ENCODE measurements around the gene BEND7. TPM values are rescaled to one million over a fixed set of nuclear protein-coding genes. Genes with fewer than 3 reads are reported as not detected.
A peak's percentile ranks its signal among the peaks of the same experiment; 100 is the strongest.

Gene BEND7
- total and polyA plus RNA-seq, 2 donors (not counting 3 experiments of a cell fraction or from before 2014, with no cell fraction given): 7.3 to 31.7 TPM

- Histone ChIP-seq H3K4me1 (ENCODE audit: control insufficient read depth, extremely low read depth, insufficient read depth, low read length) (no peaks in the 10 kb centered on the region), H3K27ac (ENCODE audit: insufficient read depth, low read depth, low read length) (no peak overlapping the region), H3K36me3 (ENCODE audit: control insufficient read depth in 2 of 2, extremely low read depth in 1 of 2, insufficient read depth in 2 of 2, low read length in 2 of 2) (no peaks in the 10 kb centered on the region), H3K4me2 (ENCODE audit: insufficient read depth, low read length) (no peak overlapping the region), H3K9me1 (replicated peaks; ENCODE audit: control insufficient read depth, extremely low read depth, insufficient read depth, low read length) (no peaks in the 10 kb centered on the region), H3K9me3 (replicated peaks; ENCODE audit: control insufficient read depth, insufficient read depth, low read length) (no peaks in the 10 kb centered on the region), H4K20me1 (replicated peaks; ENCODE audit: control insufficient read depth, extremely low read depth, insufficient read depth, low read length) (no peaks in the 10 kb centered on the region), H3K79me2 (ENCODE audit: control insufficient read depth, insufficient read depth, low read length) (no peaks in the 10 kb centered on the region), H3K4me3 (replicated peaks in 1 of 3; ENCODE audit: insufficient read depth in 1 of 3, low read depth in 1 of 3, low read length in 3 of 3) (no peak overlapping the region), H2AFZ (ENCODE audit: low read depth, low read length) (no peak overlapping the region), H3K9ac (replicated peaks; ENCODE audit: extremely low read depth, insufficient read depth, low read length) (no peak overlapping the region), H3K27me3 (ENCODE audit: control insufficient read depth in 2 of 2, insufficient read depth in 2 of 2, low read length in 2 of 2) (peaks cover 5 to 6% of the 10 kb centered on the region in 2 experiments)
- POLR2A ChIA-PET: no interaction called here
- peak; percentile 89 for FAIRE-seq
- dilution Hi-C loops (cut with MboI; ENCODE audit: extremely low pct_ligation_motif_present, low sequenced_read_pairs): no loop called here
- no peak for TF ChIP-seq GATA2 (IDR thresholded peaks at IDR 0.05; ENCODE audit: insufficient read depth, insufficient read length, low read depth, low read length)
- TF ChIP-seq CTCF (IDR thresholded peaks at IDR 0.05; ENCODE audit: extremely low read depth in 1 of 2, insufficient read depth in 1 of 2, low read depth in 1 of 2, low read length in 2 of 2): peak; percentile 64 to 76
- CTCF ChIA-PET: interaction anchor here (0.6 to 2.9 kb wide), 31 partner anchors 9 to 376 kb away, joined by 3 to 56 read pairs (median 4); partner anchors contain the start of gene MCM10
- peak; percentile 69 for DNase-seq (ENCODE audit: low read depth, low spot score)
- intact Hi-C loops (cut with micrococcal nuclease): loop anchor here (1.0 to 2.0 kb wide), 4 partner anchors 52 to 376 kb away; partner anchors contain the start of gene MCM10
- no TSS peak for BruUV-seq (replicated peaks)
These were observed 8.0 kb upstream of the BEND7 start for GRCh38 chr10:13536674-13537366.

- FAIRE-seq: no peak
- H3K4me3 ChIP-seq (replicated peaks in 1 of 3; ENCODE audit: insufficient read depth in 1 of 3, low read depth in 1 of 3, low read length in 3 of 3): no peak overlapping the region
- no peaks in the 10 kb centered on the region for H3K9me1 ChIP-seq (replicated peaks; ENCODE audit: control insufficient read depth, extremely low read depth, insufficient read depth, low read length)
- dilution Hi-C loops (cut with MboI; ENCODE audit: extremely low pct_ligation_motif_present, low sequenced_read_pairs): no loop called here
- no peaks in the 10 kb centered on the region for H3K79me2 ChIP-seq (ENCODE audit: control insufficient read depth, insufficient read depth, low read length)
- no peaks in the 10 kb centered on the region for H4K20me1 ChIP-seq (replicated peaks; ENCODE audit: control insufficient read depth, extremely low read depth, insufficient read depth, low read length)
- intact Hi-C loops (cut with micrococcal nuclease): no loop called here
- BruUV-seq (replicated peaks): no TSS peak
- H3K9ac ChIP-seq (replicated peaks; ENCODE audit: extremely low read depth, insufficient read depth, low read length): no peak overlapping the region
- H3K36me3 ChIP-seq (ENCODE audit: control insufficient read depth in 2 of 2, extremely low read depth in 1 of 2, insufficient read depth in 2 of 2, low read length in 2 of 2): no peaks in the 10 kb centered on the region
- no peaks in the 10 kb centered on the region for H3K9me3 ChIP-seq (replicated peaks; ENCODE audit: control insufficient read depth, insufficient read depth, low read length)
- ChIA-PET CTCF (interaction anchor here (0.9 to 2.9 kb wide), 3 partner anchors 95 to 163 kb away, joined by 3 to 12 read pairs (median 4); no protein-coding TSS in a partner anchor), POLR2A (no interaction called here)
- DNase-seq (ENCODE audit: low read depth, low spot score): no peak
- H3K4me1 ChIP-seq (ENCODE audit: control insufficient read depth, extremely low read depth, insufficient read depth, low read length): no peaks in the 10 kb centered on the region
- H2AFZ ChIP-seq (ENCODE audit: low read depth, low read length): no peak overlapping the region
- no peaks in the 10 kb centered on the region for H3K27me3 ChIP-seq (ENCODE audit: control insufficient read depth in 2 of 2, insufficient read depth in 2 of 2, low read length in 2 of 2)
- H3K27ac ChIP-seq (ENCODE audit: insufficient read depth, low read depth, low read length): no peak overlapping the region
- H3K4me2 ChIP-seq (ENCODE audit: insufficient read depth, low read length): no peak overlapping the region
- TF ChIP-seq JUN (IDR thresholded peaks at IDR 0.05; ENCODE audit: borderline replicate concordance, insufficient read depth, insufficient read length, low read depth) (no peak), CTCF (IDR thresholded peaks at IDR 0.05; ENCODE audit: extremely low read depth in 1 of 2, insufficient read depth in 1 of 2, low read depth in 1 of 2, low read length in 2 of 2) (no peak), MAX (IDR thresholded peaks at IDR 0.05; ENCODE audit: insufficient read depth, insufficient read length) (no peak), MYC (IDR thresholded peaks at IDR 0.05; ENCODE audit: low read depth, low read length) (no peak), POLR2AphosphoS5 (IDR thresholded peaks at IDR 0.05; ENCODE audit: insufficient read depth, low read depth, low read length) (no peak), GATA2 (IDR thresholded peaks at IDR 0.05; ENCODE audit: insufficient read depth, insufficient read length, low read depth, low read length) (no peak), POLR2A (IDR thresholded peaks at IDR 0.05; ENCODE audit: low read depth, low read length) (no peak), FOS (IDR thresholded peaks at IDR 0.05; ENCODE audit: borderline replicate concordance, insufficient read depth, low read length) (no peak), EZH2 (IDR thresholded peaks at IDR 0.05; ENCODE audit: borderline replicate concordance, low read depth, low read length, severe bottlenecking) (no peak)
These were observed 6.5 kb upstream of the BEND7 start for GRCh38 chr10:13535346-13535745.
